K562 (cell line): ENCODE measurements around the gene BEND6. TPM values are rescaled to one million over a fixed set of nuclear protein-coding genes. Genes with fewer than 3 reads are reported as not detected.
A peak's percentile ranks its signal among the peaks of the same experiment; 100 is the strongest.

Experiments used
- CCNT2 ChIP-seq: IDR thresholded peaks from 2 replicates; pipeline ENCODE4 v1.6.1; 2011; ENCODE audit warnings: borderline replicate concordance, low read depth, mild to moderate bottlenecking, moderate library complexity, mixed read lengths, low read length; ENCODE audit not compliant: insufficient read length; ENCODE audit errors: extremely low read depth
- DACH1 ChIP-seq: fragments of 450-650 bp; IDR thresholded peaks from 2 replicates; pipeline ENCODE4 v1.6.1; 2018; ENCODE audit not compliant: partially characterized antibody
- FOXM1 ChIP-seq, 2 experiments: fragments of 450-650 bp in 1 of 2; sonication (generic) in 1 of 2; formaldehyde crosslinking in 1 of 2; IDR thresholded peaks; 2 replicates each; pipeline versions ENCODE4 v1.6.1 to v1.9.0; 2017 to 2022; ENCODE audit warnings: low read depth in 2 of 2, mild to moderate bottlenecking in 2 of 2, missing genetic modification reagents in 1 of 2, moderate library complexity in 1 of 2
- HNRNPLL ChIP-seq: fragments of 200-400 bp; formaldehyde crosslinking; IDR thresholded peaks from 2 replicates; pipeline ENCODE4 v1.6.1; 2017; ENCODE audit warnings: low read length, low read depth, mild to moderate bottlenecking; ENCODE audit not compliant: poor library complexity, severe bottlenecking
- JUND ChIP-seq, 2 experiments: IDR thresholded peaks; 2 replicates in 1 of 2; 3 replicates in 1 of 2; pipeline ENCODE4 v1.6.1; 2011; ENCODE audit warnings: borderline replicate concordance in 2 of 2, low read depth in 2 of 2, low read length in 2 of 2, improper control_type of control experiment in 1 of 2, missing biosample characterization in 1 of 2, missing genetic modification characterization in 1 of 2, missing genetic modification reagents in 1 of 2
- MEIS2 ChIP-seq: fragments of 450-650 bp; IDR thresholded peaks from 2 replicates; pipeline ENCODE4 v1.6.1; 2014; ENCODE audit warnings: mild to moderate bottlenecking; ENCODE audit not compliant: partially characterized antibody
- RBM34 ChIP-seq: fragments of 200-400 bp; formaldehyde crosslinking; IDR thresholded peaks from 2 replicates; pipeline ENCODE4 v1.6.1; 2018; ENCODE audit warnings: low read length, borderline replicate concordance; ENCODE audit not compliant: insufficient read depth
- SP2 ChIP-seq: IDR thresholded peaks from 2 replicates; pipeline ENCODE4 v1.6.1; 2011; ENCODE audit warnings: mild to moderate bottlenecking, low read depth, low read length, moderate library complexity; ENCODE audit not compliant: poor library complexity, severe bottlenecking; ENCODE audit errors: extremely low read depth
- TEAD1 ChIP-seq, 2 experiments: fragments of 450-650 bp in 1 of 2; sonication (generic) in 1 of 2; formaldehyde crosslinking; IDR thresholded peaks; 2 replicates each; pipeline versions ENCODE4 v1.4.0 to v1.8.0; 2020 to 2022; ENCODE audit warnings: mild to moderate bottlenecking in 2 of 2, missing genetic modification reagents in 1 of 2
- polyA plus RNA-seq, 8 experiments: library from polyadenylated mRNA; depleted of rRNA in 4 of 8; stranded (reverse) in 5 of 8; unstranded in 3 of 8; fragments of >200 nt; fragmentation: Nextera tagmentation in 2 of 8; fragmentation: Illumina TruSeq in 1 of 8; extraction: Ambion mirVana in 2 of 8; extraction: Trizol in 1 of 8; gene quantifications; 2 replicates each; pipeline versions ENCODE4 v1.2.1 to v1.2.3, GENCODE V29; 2011 to 2014; ENCODE audit warnings: inconsistent platforms in 1 of 8, missing spikeins in 1 of 8
- total RNA-seq, 7 experiments: library from RNA; depleted of rRNA in 6 of 7; stranded (reverse); fragments of >200 nt in 6 of 7; fragmentation: Illumina TruSeq in 2 of 7; extraction: Trizol in 2 of 7; gene quantifications; 2 replicates each; pipeline versions ENCODE4 v1.2.1 to v1.2.3, GENCODE V29; 2011 to 2021; ENCODE audit warnings: low replicate concordance in 1 of 7
- TF ChIP-seq, protein P1 (sequence below): fragments of 450-650 bp; IDR thresholded peaks from 2 replicates; pipeline ENCODE4 v1.6.1; 2016; ENCODE audit warnings: mild to moderate bottlenecking
- TF ChIP-seq, protein P2 (sequence below): sonication (generic); formaldehyde crosslinking; IDR thresholded peaks from 2 replicates; pipeline ENCODE4 v1.8.0; 2023; ENCODE audit warnings: mild to moderate bottlenecking, missing genetic modification reagents
- TF ChIP-seq, protein P3 (sequence below): fragments of 450-650 bp; IDR thresholded peaks from 2 replicates; pipeline ENCODE4 v1.6.1; 2016; ENCODE audit warnings: low read depth, mild to moderate bottlenecking, moderate library complexity
- TF ChIP-seq, protein P4 (sequence below): sonication (generic); IDR thresholded peaks from 2 replicates; pipeline ENCODE4 v1.6.1; 2016

BEND6 gene
- total and polyA plus RNA-seq, 9 of the 15 experiments (the other 6 are each of a cell fraction or from before 2014, with no cell fraction given) = 0.37 to 4.0 (median 1.1) TPM

DNA sequence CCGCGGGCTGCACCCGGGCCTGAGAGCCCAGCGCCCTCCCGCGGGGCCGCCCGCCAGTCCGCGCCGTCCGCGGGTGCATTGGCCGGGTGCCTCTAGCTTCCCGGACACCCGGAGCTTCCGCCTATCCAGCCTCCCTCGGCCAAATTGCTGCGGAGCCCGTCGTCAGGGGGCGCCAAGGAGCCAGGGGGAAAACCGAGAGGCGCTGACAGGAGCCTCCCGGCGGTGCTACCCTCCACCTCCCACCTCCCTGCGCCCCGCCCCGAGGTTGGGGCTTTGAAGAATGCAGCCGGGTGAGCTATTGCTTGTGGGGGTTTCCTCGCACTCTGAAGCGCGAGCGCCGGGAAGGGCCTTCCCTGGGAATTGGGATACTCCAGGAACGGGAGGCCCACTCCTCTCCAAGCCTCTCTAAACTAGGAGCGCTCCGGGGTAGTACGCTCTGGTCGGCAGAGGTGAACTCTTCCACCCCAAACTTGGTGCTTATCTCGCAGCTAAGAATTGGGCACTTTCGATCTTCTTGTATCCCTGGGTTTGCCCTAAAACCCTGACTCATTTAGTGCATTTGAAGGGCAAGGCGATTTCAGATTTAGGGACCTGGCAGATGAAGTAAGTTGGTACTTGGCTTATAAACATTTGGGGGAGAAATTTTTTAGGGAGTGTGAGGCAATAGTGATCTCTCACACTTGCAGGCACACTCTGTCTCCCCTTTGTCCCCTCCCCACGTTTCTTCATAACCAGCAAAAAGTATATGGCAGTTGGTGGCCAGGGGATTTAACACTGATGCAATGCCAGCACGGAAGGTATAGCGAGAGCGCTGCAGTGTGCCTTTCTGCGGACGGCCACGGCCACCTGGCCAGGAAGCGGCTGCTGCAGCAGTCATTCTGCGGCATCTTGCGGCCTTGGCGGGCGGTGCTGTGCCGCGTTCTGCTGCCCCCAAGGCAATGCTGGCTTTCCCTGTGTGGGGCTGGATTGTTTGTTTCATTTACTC lies 556 bp downstream of the BEND6 start (continued):
- TF ChIP-seq MEIS2 (peak; percentile 84), CCNT2 (peak; percentile 62), DACH1 (no peak), JUND (IDR thresholded peaks at IDR 0.05; ENCODE audit: borderline replicate concordance, low read depth, low read length) (peak; percentile 42; the same call in 1 of the 2 replicates), JUND (tag; IDR thresholded peaks at IDR 0.05; ENCODE audit: borderline replicate concordance, low read depth, low read length) (peak; percentile 17; the same call in 1 of the 3 replicates), SP2 (no peak), HNRNPLL (peak; percentile 67), RBM34 (no peak), FOXM1 (IDR thresholded peaks at IDR 0.05; ENCODE audit: low read depth) (0 out of 2 replicates have a peak, but pooled peaks have one; percentile 18), FOXM1 (CRISPR knock-in tag; IDR thresholded peaks at IDR 0.05; ENCODE audit: low read depth) (no peak), TEAD1 (CRISPR knock-in tag; IDR thresholded peaks at IDR 0.05) (peak in 1 of 2 experiments; percentile 88; a peak in 2 of 4 replicates)
- TF ChIP-seq, protein P1, sequence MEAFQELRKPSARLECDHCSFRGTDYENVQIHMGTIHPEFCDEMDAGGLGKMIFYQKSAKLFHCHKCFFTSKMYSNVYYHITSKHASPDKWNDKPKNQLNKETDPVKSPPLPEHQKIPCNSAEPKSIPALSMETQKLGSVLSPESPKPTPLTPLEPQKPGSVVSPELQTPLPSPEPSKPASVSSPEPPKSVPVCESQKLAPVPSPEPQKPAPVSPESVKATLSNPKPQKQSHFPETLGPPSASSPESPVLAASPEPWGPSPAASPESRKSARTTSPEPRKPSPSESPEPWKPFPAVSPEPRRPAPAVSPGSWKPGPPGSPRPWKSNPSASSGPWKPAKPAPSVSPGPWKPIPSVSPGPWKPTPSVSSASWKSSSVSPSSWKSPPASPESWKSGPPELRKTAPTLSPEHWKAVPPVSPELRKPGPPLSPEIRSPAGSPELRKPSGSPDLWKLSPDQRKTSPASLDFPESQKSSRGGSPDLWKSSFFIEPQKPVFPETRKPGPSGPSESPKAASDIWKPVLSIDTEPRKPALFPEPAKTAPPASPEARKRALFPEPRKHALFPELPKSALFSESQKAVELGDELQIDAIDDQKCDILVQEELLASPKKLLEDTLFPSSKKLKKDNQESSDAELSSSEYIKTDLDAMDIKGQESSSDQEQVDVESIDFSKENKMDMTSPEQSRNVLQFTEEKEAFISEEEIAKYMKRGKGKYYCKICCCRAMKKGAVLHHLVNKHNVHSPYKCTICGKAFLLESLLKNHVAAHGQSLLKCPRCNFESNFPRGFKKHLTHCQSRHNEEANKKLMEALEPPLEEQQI = no peak
- TF ChIP-seq, protein P2, sequence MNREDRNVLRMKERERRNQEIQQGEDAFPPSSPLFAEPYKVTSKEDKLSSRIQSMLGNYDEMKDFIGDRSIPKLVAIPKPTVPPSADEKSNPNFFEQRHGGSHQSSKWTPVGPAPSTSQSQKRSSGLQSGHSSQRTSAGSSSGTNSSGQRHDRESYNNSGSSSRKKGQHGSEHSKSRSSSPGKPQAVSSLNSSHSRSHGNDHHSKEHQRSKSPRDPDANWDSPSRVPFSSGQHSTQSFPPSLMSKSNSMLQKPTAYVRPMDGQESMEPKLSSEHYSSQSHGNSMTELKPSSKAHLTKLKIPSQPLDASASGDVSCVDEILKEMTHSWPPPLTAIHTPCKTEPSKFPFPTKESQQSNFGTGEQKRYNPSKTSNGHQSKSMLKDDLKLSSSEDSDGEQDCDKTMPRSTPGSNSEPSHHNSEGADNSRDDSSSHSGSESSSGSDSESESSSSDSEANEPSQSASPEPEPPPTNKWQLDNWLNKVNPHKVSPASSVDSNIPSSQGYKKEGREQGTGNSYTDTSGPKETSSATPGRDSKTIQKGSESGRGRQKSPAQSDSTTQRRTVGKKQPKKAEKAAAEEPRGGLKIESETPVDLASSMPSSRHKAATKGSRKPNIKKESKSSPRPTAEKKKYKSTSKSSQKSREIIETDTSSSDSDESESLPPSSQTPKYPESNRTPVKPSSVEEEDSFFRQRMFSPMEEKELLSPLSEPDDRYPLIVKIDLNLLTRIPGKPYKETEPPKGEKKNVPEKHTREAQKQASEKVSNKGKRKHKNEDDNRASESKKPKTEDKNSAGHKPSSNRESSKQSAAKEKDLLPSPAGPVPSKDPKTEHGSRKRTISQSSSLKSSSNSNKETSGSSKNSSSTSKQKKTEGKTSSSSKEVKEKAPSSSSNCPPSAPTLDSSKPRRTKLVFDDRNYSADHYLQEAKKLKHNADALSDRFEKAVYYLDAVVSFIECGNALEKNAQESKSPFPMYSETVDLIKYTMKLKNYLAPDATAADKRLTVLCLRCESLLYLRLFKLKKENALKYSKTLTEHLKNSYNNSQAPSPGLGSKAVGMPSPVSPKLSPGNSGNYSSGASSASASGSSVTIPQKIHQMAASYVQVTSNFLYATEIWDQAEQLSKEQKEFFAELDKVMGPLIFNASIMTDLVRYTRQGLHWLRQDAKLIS = peak; percentile 77; the same call in 1 of the 2 replicates
- TF ChIP-seq, protein P3, sequence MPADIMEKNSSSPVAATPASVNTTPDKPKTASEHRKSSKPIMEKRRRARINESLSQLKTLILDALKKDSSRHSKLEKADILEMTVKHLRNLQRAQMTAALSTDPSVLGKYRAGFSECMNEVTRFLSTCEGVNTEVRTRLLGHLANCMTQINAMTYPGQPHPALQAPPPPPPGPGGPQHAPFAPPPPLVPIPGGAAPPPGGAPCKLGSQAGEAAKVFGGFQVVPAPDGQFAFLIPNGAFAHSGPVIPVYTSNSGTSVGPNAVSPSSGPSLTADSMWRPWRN = no peak
- TF ChIP-seq, protein P4, sequence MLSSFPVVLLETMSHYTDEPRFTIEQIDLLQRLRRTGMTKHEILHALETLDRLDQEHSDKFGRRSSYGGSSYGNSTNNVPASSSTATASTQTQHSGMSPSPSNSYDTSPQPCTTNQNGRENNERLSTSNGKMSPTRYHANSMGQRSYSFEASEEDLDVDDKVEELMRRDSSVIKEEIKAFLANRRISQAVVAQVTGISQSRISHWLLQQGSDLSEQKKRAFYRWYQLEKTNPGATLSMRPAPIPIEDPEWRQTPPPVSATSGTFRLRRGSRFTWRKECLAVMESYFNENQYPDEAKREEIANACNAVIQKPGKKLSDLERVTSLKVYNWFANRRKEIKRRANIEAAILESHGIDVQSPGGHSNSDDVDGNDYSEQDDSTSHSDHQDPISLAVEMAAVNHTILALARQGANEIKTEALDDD = no peak
